Measurements from ENCODE around the gene BARX1.

GRCh38 chr9:93962017-93962416 is 6.9 kb upstream of the BARX1 start:
- TF ChIP-seq SUZ12 (IDR thresholded peaks at IDR 0.05; ENCODE audit: extremely low read depth, insufficient read depth, insufficient read length) (no peak), YY1 (IDR thresholded peaks at IDR 0.05; ENCODE audit: insufficient read depth, insufficient read length) (no peak)

Measured in NT2/D1 (cell line).